HEK293 (cell line): ENCODE measurements around the gene CXADR.

Source experiments
- CTCF ChIA-PET: fragments of 350-600 bp; formaldehyde crosslinking; extraction: SDS; loops from one replicate; lab custom pipeline; 2021; ENCODE audit warnings: antibody characterized with exemption; lab: Yijun Ruan, JAX
- POLR2A ChIA-PET: fragments of 300-600 bp; formaldehyde crosslinking; extraction: SDS; loops from one replicate; lab custom pipeline; 2020; ENCODE audit warnings: antibody characterized with exemption, inconsistent platforms; lab: Yijun Ruan, JAX
- H3K27ac ChIP-seq: fragments of 200-500 bp; sonication (Bioruptor generic); 2 replicates; pipeline ENCODE4 v1.5.1; 2014; ENCODE audit warnings: low read depth, low read length, control low read depth, inconsistent platforms; ENCODE audit errors: extremely low read depth
- H3K36me3 ChIP-seq, 2 experiments: fragments of 200-500 bp in 1 of 2; sonication (Bioruptor generic) in 1 of 2; 1 replicate in 1 of 2; 2 replicates in 1 of 2; pipeline ENCODE4 v1.5.1; 2014 to 2017; ENCODE audit warnings: inconsistent platforms in 2 of 2, low read length in 2 of 2; ENCODE audit not compliant: control insufficient read depth in 2 of 2, insufficient read depth in 1 of 2
- H3K4me1 ChIP-seq: fragments of 200-500 bp; sonication (Bioruptor generic); 2 replicates; pipeline ENCODE4 v1.5.1; 2014; ENCODE audit warnings: mild to moderate bottlenecking, low read length, inconsistent platforms; ENCODE audit not compliant: control insufficient read depth, insufficient read depth
- H3K4me3 ChIP-seq: 2 replicates; pipeline ENCODE4 v1.5.1; 2011; ENCODE audit warnings: low read depth, mild to moderate bottlenecking, control low read depth, low read length, moderate library complexity
- H3K9me3 ChIP-seq: fragments of 200-500 bp; sonication (Bioruptor generic); 2 replicates; pipeline ENCODE4 v1.5.1; 2014; ENCODE audit warnings: low read depth, low read length, inconsistent platforms; ENCODE audit not compliant: control insufficient read depth, insufficient read depth
- FEZF1 ChIP-seq: fragments of 450-650 bp; formaldehyde crosslinking; IDR thresholded peaks from 2 replicates; pipeline ENCODE4 v1.5.1; 2016; ENCODE audit warnings: missing biosample characterization, missing genetic modification characterization
- OSR2 ChIP-seq: fragments of 450-650 bp; formaldehyde crosslinking; IDR thresholded peaks from 2 replicates; pipeline ENCODE4 v1.5.1; 2016; ENCODE audit warnings: missing biosample characterization, missing genetic modification characterization
- TRIM28 ChIP-seq: IDR thresholded peaks from 2 replicates; pipeline ENCODE4 v1.6.1; 2011; ENCODE audit warnings: low read length, control low read depth, borderline replicate concordance
- ZBTB48 ChIP-seq: fragments of 450-650 bp; formaldehyde crosslinking; IDR thresholded peaks from 2 replicates; pipeline ENCODE4 v1.5.1; 2016; ENCODE audit warnings: missing biosample characterization, missing genetic modification characterization
- ZNF146 ChIP-seq: fragments of 450-650 bp; formaldehyde crosslinking; IDR thresholded peaks from 2 replicates; pipeline ENCODE4 v1.5.1; 2016; ENCODE audit warnings: missing biosample characterization, missing genetic modification characterization
- ZNF274 ChIP-seq, 2 experiments: fragments of 200-500 bp in 1 of 2; fragments of 450-650 bp in 1 of 2; sonication (Bioruptor generic) in 1 of 2; formaldehyde crosslinking in 1 of 2; IDR thresholded peaks; 2 replicates each; pipeline versions ENCODE4 v1.5.1 to v1.6.1; 2014 to 2016; ENCODE audit warnings: borderline replicate concordance in 1 of 2, inconsistent platforms in 1 of 2, low read length in 1 of 2, missing biosample characterization in 1 of 2, missing genetic modification characterization in 1 of 2
- ZNF280D ChIP-seq: fragments of 450-650 bp; formaldehyde crosslinking; IDR thresholded peaks from 2 replicates; pipeline ENCODE4 v1.5.1; 2016; ENCODE audit warnings: missing biosample characterization, missing genetic modification characterization
- ZNF324 ChIP-seq: fragments of 450-650 bp; formaldehyde crosslinking; IDR thresholded peaks from 2 replicates; pipeline ENCODE4 v1.5.1; 2016; ENCODE audit warnings: missing biosample characterization, missing genetic modification characterization
- ZSCAN30 ChIP-seq: fragments of 450-650 bp; IDR thresholded peaks from 2 replicates; pipeline ENCODE4 v1.5.1; 2018; ENCODE audit warnings: missing biosample characterization, mild to moderate bottlenecking, missing genetic modification characterization, moderate library complexity
- TF ChIP-seq, protein P1 (sequence below): fragments of 450-650 bp; formaldehyde crosslinking; IDR thresholded peaks from 2 replicates; pipeline ENCODE4 v1.5.1; 2017; ENCODE audit warnings: missing biosample characterization, missing genetic modification characterization
- TF ChIP-seq, protein P2 (sequence below): fragments of 450-650 bp; formaldehyde crosslinking; IDR thresholded peaks from 2 replicates; pipeline ENCODE4 v1.5.1; 2016; ENCODE audit warnings: missing biosample characterization, missing genetic modification characterization, borderline replicate concordance

CXADR gene

DNA sequence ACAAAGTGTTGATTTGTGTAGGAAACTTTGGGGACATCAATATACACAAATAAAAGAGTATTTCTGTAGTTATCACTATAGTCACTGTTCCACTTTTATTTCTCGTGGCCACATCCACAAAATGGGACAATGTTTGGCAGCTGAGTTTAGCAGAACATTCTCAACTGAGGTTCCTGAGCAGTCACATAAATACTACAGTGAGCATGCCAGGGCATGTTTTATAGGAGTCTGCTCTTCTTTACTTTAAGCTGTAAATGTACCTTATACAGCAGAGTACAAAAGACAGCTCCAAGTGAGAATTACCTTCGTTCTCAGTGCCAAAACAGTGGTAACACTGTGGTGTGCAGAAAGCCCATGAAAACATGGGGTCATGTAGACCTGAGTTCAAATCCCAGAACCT, 94.8 kb downstream of the CXADR start:
- Histone ChIP-seq H3K4me3 (no peak overlapping the region), H3K36me3 (peaks cover 30 to 74% of the 10 kb centered on the region in 2 experiments), H3K9me3 (no peaks in the 10 kb centered on the region), H3K27ac (peak overlapping the region; percentile 55), H3K4me1 (peaks cover 22% of the 10 kb centered on the region)
- TF ChIP-seq TRIM28, result peak; percentile 85; the same call in 1 of the 2 replicates
- peak; percentile 21; the same call in 1 of the 2 replicates for TF ChIP-seq OSR2 (tag by site-specific recombination)
- TF ChIP-seq, protein P1, sequence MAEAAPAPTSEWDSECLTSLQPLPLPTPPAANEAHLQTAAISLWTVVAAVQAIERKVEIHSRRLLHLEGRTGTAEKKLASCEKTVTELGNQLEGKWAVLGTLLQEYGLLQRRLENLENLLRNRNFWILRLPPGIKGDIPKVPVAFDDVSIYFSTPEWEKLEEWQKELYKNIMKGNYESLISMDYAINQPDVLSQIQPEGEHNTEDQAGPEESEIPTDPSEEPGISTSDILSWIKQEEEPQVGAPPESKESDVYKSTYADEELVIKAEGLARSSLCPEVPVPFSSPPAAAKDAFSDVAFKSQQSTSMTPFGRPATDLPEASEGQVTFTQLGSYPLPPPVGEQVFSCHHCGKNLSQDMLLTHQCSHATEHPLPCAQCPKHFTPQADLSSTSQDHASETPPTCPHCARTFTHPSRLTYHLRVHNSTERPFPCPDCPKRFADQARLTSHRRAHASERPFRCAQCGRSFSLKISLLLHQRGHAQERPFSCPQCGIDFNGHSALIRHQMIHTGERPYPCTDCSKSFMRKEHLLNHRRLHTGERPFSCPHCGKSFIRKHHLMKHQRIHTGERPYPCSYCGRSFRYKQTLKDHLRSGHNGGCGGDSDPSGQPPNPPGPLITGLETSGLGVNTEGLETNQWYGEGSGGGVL (tag by site-specific recombination), result no peak
- TF ChIP-seq ZNF324, result no peak
- peak; percentile 71; the same call in 1 of the 2 replicates for TF ChIP-seq ZSCAN30
- no peak for TF ChIP-seq ZNF274 (IDR thresholded peaks at IDR 0.05; ENCODE audit: low read length)
- no peak for TF ChIP-seq ZNF274 (tag by site-specific recombination; IDR thresholded peaks at IDR 0.05; ENCODE audit: borderline replicate concordance)
- TF ChIP-seq ZBTB48, result no peak
- TF ChIP-seq FEZF1 (tag by site-specific recombination), result 0 out of 2 replicates have a peak, but pooled peaks have one; percentile 17
- POLR2A ChIA-PET, result interaction anchor here (1.0 kb wide), 1 partner anchor 96 kb away, joined by 3 read pairs; no protein-coding TSS in a partner anchor
- CTCF ChIA-PET, result interaction anchor here (0.6 to 0.7 kb wide), 2 partner anchors 94 to 152 kb away, joined by 3 to 6 read pairs; no protein-coding TSS in a partner anchor

GRCh38 chr21:17609681-17610080, 96.8 kb downstream of the CXADR start:
- CTCF ChIA-PET, result interaction anchor here (0.8 to 3.7 kb wide), 5 partner anchors 9 to 223 kb away, joined by 3 to 20 read pairs (median 4); no protein-coding TSS in a partner anchor
- H3K4me3 ChIP-seq, result no peak overlapping the region

More at GRCh38 chr21:17609681-17610080, 96.8 kb downstream of the CXADR start:
- TF ChIP-seq, protein P2, sequence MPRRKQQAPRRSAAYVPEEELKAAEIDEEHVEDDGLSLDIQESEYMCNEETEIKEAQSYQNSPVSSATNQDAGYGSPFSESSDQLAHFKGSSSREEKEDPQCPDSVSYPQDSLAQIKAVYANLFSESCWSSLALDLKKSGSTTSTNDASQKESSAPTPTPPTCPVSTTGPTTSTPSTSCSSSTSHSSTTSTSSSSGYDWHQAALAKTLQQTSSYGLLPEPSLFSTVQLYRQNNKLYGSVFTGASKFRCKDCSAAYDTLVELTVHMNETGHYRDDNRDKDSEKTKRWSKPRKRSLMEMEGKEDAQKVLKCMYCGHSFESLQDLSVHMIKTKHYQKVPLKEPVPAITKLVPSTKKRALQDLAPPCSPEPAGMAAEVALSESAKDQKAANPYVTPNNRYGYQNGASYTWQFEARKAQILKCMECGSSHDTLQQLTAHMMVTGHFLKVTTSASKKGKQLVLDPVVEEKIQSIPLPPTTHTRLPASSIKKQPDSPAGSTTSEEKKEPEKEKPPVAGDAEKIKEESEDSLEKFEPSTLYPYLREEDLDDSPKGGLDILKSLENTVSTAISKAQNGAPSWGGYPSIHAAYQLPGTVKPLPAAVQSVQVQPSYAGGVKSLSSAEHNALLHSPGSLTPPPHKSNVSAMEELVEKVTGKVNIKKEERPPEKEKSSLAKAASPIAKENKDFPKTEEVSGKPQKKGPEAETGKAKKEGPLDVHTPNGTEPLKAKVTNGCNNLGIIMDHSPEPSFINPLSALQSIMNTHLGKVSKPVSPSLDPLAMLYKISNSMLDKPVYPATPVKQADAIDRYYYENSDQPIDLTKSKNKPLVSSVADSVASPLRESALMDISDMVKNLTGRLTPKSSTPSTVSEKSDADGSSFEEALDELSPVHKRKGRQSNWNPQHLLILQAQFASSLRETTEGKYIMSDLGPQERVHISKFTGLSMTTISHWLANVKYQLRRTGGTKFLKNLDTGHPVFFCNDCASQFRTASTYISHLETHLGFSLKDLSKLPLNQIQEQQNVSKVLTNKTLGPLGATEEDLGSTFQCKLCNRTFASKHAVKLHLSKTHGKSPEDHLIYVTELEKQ (tag by site-specific recombination), result no peak
- peak; percentile 81 for TF ChIP-seq ZNF146 (tag by site-specific recombination)
- 0 out of 2 replicates have a peak, but pooled peaks have one; percentile 25 for TF ChIP-seq ZNF280D
- H3K27ac ChIP-seq, result no peak overlapping the region
- no peaks in the 10 kb centered on the region for H3K9me3 ChIP-seq
- H3K4me1 ChIP-seq, result peaks cover 9% of the 10 kb centered on the region
- peaks cover 17 to 54% of the 10 kb centered on the region in 2 experiments for H3K36me3 ChIP-seq
- POLR2A ChIA-PET, result no interaction called here
